Liver (tissue), 9 donors: ENCODE results near the gene DUSP9. TPM values are rescaled to one million over a fixed set of nuclear protein-coding genes. Genes with fewer than 3 reads are reported as not detected.

ENCODE experiments used
- DNase-seq: peaks from one replicate; pipeline ENCODE4 v3.0.0-alpha.2; 2017; ENCODE audit warnings: low spot score
- H3K27ac ChIP-seq, 2 donors: one replicate each; pipeline ENCODE4 v1.7.0; 2013; ENCODE audit warnings: inconsistent platforms in 2 of 2, low read length in 2 of 2, control low read depth in 1 of 2, low read depth in 1 of 2, mild to moderate bottlenecking in 1 of 2
- H3K27me3 ChIP-seq, 4 donors: one replicate each; pipeline versions ENCODE4 v1.6.1 to v1.7.0; 2013; ENCODE audit warnings: low read length in 3 of 4, inconsistent platforms in 1 of 4, mild to moderate bottlenecking in 1 of 4, moderate library complexity in 1 of 4; ENCODE audit not compliant: control insufficient read depth in 4 of 4, insufficient read depth in 4 of 4
- H3K36me3 ChIP-seq, 4 donors: one replicate each; pipeline versions ENCODE4 v1.6.1 to v1.7.0; 2013; ENCODE audit warnings: low read length in 3 of 4, mild to moderate bottlenecking in 3 of 4, low read depth in 1 of 4, moderate library complexity in 1 of 4; ENCODE audit not compliant: control insufficient read depth in 4 of 4, insufficient read depth in 3 of 4
- H3K4me1 ChIP-seq, 4 donors: one replicate each; pipeline versions ENCODE4 v1.6.1 to v1.7.0; 2013; ENCODE audit warnings: low read length in 3 of 4, mild to moderate bottlenecking in 3 of 4, moderate library complexity in 1 of 4; ENCODE audit not compliant: control insufficient read depth in 4 of 4, insufficient read depth in 4 of 4
- H3K4me3 ChIP-seq, 3 donors: one replicate each; pipeline versions ENCODE4 v1.6.1 to v1.7.0; 2013; ENCODE audit warnings: low read length in 3 of 3, control low read depth in 1 of 3, low read depth in 1 of 3, mild to moderate bottlenecking in 1 of 3
- H3K9ac ChIP-seq, 2 donors: one replicate each; pipeline ENCODE4 v1.7.0; 2013; ENCODE audit warnings: low read length in 2 of 2, mild to moderate bottlenecking in 2 of 2, moderate library complexity in 2 of 2, control low read depth in 1 of 2, low read depth in 1 of 2
- H3K9me3 ChIP-seq, 4 donors: one replicate each; pipeline versions ENCODE4 v1.6.1 to v1.7.0; 2013; ENCODE audit warnings: low read length in 3 of 4; ENCODE audit not compliant: control insufficient read depth in 4 of 4
- EGR1 ChIP-seq, 2 donors: IDR thresholded peaks; 2 replicates each; pipeline ENCODE4 v1.6.1; 2016 to 2018; ENCODE audit warnings: antibody characterized with exemption in 2 of 2, low read depth in 2 of 2
- FOXA1 ChIP-seq: IDR thresholded peaks from 2 replicates; pipeline ENCODE4 v1.6.1; 2016; ENCODE audit warnings: antibody characterized with exemption
- FOXA2 ChIP-seq: IDR thresholded peaks from 2 replicates; pipeline ENCODE4 v1.6.1; 2016; ENCODE audit warnings: antibody characterized with exemption
- GABPA ChIP-seq, 2 donors: IDR thresholded peaks in 1 of 2; conservative IDR thresholded peaks in 1 of 2; 2 replicates each; pipeline ENCODE4 v1.6.1; 2016; ENCODE audit warnings: antibody characterized with exemption in 2 of 2, mild to moderate bottlenecking in 1 of 2, moderate library complexity in 1 of 2
- HNF4A ChIP-seq, 2 donors: conservative IDR thresholded peaks; 2 replicates each; pipeline ENCODE4 v1.6.1; 2016; ENCODE audit warnings: antibody characterized with exemption in 2 of 2, mild to moderate bottlenecking in 2 of 2
- HNF4G ChIP-seq: IDR thresholded peaks from 2 replicates; pipeline ENCODE4 v1.6.1; 2016; ENCODE audit warnings: antibody characterized with exemption
- NR2F2 ChIP-seq: IDR thresholded peaks from 2 replicates; pipeline ENCODE4 v1.6.1; 2016; ENCODE audit warnings: antibody characterized with exemption
- RAD21 ChIP-seq, 2 donors: IDR thresholded peaks; 2 replicates each; pipeline ENCODE4 v1.6.1; 2016; ENCODE audit warnings: antibody characterized with exemption in 2 of 2, mild to moderate bottlenecking in 2 of 2
- RXRA ChIP-seq, 2 donors: IDR thresholded peaks; 2 replicates each; pipeline ENCODE4 v1.6.1; 2017 to 2018; ENCODE audit warnings: antibody characterized with exemption in 2 of 2, mild to moderate bottlenecking in 1 of 2
- SP1 ChIP-seq: IDR thresholded peaks from 2 replicates; pipeline ENCODE4 v1.6.1; 2018; ENCODE audit warnings: antibody characterized with exemption, mild to moderate bottlenecking
- TAF1 ChIP-seq: conservative IDR thresholded peaks from 2 replicates; pipeline ENCODE4 v1.6.1; 2016; ENCODE audit warnings: antibody characterized with exemption, mild to moderate bottlenecking
- YY1 ChIP-seq: IDR thresholded peaks from 2 replicates; pipeline ENCODE4 v1.6.1; 2016; ENCODE audit warnings: antibody characterized with exemption, mild to moderate bottlenecking
- WGBS: extraction: QIAGEN DNeasy Blood & Tissue Kit; methylation state at CpG from one replicate; pipeline ENCODE4 v1.1.7; 2013; 5-methylcytosine and 5-hydroxymethylcytosine counted together
- polyA plus RNA-seq, 2 donors: library from polyadenylated mRNA; stranded (reverse) in 1 of 2; unstranded in 1 of 2; fragments of 200-250 nt in 1 of 2; fragments of >200 nt in 1 of 2; fragmentation: Nextera tagmentation in 1 of 2; extraction: Ambion mirVana in 1 of 2; gene quantifications; one replicate each; pipeline versions ENCODE4 v1.2.1 to v1.2.3, GENCODE V29; 2013 to 2015
- total RNA-seq, 2 donors: library from RNA; depleted of rRNA; stranded (reverse); fragments of >200 nt; gene quantifications; one replicate each; pipeline ENCODE4 v1.2.3, GENCODE V29; 2014
- TF ChIP-seq, protein P1 (sequence below): IDR thresholded peaks from 2 replicates; pipeline ENCODE4 v1.6.1; 2016; ENCODE audit warnings: antibody characterized with exemption, mild to moderate bottlenecking
- TF ChIP-seq, protein P2 (sequence below): IDR thresholded peaks from 2 replicates; pipeline ENCODE4 v1.6.1; 2016; ENCODE audit warnings: antibody characterized with exemption
- TF ChIP-seq, protein P3 (sequence below): fragments of 150-350 bp; IDR thresholded peaks from 2 replicates; pipeline ENCODE4 v1.5.1; 2017; ENCODE audit warnings: improper control_type of control experiment, low read depth, low read length; ENCODE audit not compliant: missing input control
- TF ChIP-seq, protein P4 (sequence below): IDR thresholded peaks from 2 replicates; pipeline ENCODE4 v1.6.1; 2016; ENCODE audit warnings: antibody characterized with exemption
- TF ChIP-seq, protein P5 (sequence below): IDR thresholded peaks from 2 replicates; pipeline ENCODE4 v1.6.1; 2016; ENCODE audit warnings: antibody characterized with exemption
- donor health status: healthy.
- donor health status: healthy.
- donor health status: healthy.
- donor health status: healthy.
- donor health status: healthy.

Gene DUSP9
- total and polyA plus RNA-seq, 4 donors = 0.42 to 164 (median 1.4) TPM

DNA sequence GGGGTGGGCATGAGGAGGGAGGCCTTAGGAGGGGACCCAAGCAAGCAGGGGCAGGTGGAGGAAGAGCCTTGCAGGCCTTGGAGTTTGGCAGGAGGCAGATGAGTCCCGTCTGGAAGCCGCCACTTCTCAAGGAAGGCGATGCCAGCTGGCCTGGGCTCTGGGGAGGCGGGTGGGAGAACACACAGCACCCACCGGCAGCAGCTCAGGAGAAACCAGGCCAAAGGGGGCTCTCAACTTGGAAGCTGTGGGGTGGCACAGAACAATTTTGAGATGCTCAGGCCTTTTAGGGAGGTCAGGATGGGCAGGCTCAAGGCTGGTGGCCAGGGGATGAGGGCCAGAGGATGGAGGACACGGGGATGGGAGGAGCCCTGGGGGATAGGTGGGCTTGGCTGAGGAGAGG, 11.6 kb upstream of the DUSP9 start:
- 81% methylated on average over 6 of the region's 6 CpGs for WGBS
- no peaks in the 10 kb centered on the region for H3K9me3 ChIP-seq
- no peak for DNase-seq

More for the DNA sequence above, 11.6 kb upstream of the DUSP9 start:
- no peaks in the 10 kb centered on the region for H3K4me1 ChIP-seq
- no peaks in the 10 kb centered on the region for H3K27me3 ChIP-seq
- TF ChIP-seq RAD21 (IDR thresholded peaks at IDR 0.05) (no peak), NR2F2 (no peak), EGR1 (IDR thresholded peaks at IDR 0.05; ENCODE audit: low read depth in 2 of 2) (no peak), FOXA2 (no peak), GABPA (IDR thresholded peaks at IDR 0.05 in 1 of 2, conservative IDR thresholded peaks at IDR 0.05 in 1 of 2) (no peak), HNF4G (no peak), SP1 (no peak), RXRA (IDR thresholded peaks at IDR 0.05) (no peak), HNF4A (conservative IDR thresholded peaks at IDR 0.05) (no peak), YY1 (no peak), TAF1 (no peak), FOXA1 (no peak)
- TF ChIP-seq, protein P1, sequence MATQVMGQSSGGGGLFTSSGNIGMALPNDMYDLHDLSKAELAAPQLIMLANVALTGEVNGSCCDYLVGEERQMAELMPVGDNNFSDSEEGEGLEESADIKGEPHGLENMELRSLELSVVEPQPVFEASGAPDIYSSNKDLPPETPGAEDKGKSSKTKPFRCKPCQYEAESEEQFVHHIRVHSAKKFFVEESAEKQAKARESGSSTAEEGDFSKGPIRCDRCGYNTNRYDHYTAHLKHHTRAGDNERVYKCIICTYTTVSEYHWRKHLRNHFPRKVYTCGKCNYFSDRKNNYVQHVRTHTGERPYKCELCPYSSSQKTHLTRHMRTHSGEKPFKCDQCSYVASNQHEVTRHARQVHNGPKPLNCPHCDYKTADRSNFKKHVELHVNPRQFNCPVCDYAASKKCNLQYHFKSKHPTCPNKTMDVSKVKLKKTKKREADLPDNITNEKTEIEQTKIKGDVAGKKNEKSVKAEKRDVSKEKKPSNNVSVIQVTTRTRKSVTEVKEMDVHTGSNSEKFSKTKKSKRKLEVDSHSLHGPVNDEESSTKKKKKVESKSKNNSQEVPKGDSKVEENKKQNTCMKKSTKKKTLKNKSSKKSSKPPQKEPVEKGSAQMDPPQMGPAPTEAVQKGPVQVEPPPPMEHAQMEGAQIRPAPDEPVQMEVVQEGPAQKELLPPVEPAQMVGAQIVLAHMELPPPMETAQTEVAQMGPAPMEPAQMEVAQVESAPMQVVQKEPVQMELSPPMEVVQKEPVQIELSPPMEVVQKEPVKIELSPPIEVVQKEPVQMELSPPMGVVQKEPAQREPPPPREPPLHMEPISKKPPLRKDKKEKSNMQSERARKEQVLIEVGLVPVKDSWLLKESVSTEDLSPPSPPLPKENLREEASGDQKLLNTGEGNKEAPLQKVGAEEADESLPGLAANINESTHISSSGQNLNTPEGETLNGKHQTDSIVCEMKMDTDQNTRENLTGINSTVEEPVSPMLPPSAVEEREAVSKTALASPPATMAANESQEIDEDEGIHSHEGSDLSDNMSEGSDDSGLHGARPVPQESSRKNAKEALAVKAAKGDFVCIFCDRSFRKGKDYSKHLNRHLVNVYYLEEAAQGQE = no peak
- TF ChIP-seq, protein P2, sequence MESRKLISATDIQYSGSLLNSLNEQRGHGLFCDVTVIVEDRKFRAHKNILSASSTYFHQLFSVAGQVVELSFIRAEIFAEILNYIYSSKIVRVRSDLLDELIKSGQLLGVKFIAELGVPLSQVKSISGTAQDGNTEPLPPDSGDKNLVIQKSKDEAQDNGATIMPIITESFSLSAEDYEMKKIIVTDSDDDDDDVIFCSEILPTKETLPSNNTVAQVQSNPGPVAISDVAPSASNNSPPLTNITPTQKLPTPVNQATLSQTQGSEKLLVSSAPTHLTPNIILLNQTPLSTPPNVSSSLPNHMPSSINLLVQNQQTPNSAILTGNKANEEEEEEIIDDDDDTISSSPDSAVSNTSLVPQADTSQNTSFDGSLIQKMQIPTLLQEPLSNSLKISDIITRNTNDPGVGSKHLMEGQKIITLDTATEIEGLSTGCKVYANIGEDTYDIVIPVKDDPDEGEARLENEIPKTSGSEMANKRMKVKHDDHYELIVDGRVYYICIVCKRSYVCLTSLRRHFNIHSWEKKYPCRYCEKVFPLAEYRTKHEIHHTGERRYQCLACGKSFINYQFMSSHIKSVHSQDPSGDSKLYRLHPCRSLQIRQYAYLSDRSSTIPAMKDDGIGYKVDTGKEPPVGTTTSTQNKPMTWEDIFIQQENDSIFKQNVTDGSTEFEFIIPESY = no peak
- TF ChIP-seq, protein P3, sequence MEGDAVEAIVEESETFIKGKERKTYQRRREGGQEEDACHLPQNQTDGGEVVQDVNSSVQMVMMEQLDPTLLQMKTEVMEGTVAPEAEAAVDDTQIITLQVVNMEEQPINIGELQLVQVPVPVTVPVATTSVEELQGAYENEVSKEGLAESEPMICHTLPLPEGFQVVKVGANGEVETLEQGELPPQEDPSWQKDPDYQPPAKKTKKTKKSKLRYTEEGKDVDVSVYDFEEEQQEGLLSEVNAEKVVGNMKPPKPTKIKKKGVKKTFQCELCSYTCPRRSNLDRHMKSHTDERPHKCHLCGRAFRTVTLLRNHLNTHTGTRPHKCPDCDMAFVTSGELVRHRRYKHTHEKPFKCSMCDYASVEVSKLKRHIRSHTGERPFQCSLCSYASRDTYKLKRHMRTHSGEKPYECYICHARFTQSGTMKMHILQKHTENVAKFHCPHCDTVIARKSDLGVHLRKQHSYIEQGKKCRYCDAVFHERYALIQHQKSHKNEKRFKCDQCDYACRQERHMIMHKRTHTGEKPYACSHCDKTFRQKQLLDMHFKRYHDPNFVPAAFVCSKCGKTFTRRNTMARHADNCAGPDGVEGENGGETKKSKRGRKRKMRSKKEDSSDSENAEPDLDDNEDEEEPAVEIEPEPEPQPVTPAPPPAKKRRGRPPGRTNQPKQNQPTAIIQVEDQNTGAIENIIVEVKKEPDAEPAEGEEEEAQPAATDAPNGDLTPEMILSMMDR = no peak
- TF ChIP-seq, protein P4, sequence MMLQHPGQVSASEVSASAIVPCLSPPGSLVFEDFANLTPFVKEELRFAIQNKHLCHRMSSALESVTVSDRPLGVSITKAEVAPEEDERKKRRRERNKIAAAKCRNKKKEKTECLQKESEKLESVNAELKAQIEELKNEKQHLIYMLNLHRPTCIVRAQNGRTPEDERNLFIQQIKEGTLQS = no peak
- TF ChIP-seq, protein P5, sequence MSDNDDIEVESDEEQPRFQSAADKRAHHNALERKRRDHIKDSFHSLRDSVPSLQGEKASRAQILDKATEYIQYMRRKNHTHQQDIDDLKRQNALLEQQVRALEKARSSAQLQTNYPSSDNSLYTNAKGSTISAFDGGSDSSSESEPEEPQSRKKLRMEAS = no peak
- H3K4me3 ChIP-seq = no peak overlapping the region
- no peak overlapping the region for H3K9ac ChIP-seq
- H3K27ac ChIP-seq = no peak overlapping the region
- H3K36me3 ChIP-seq = no peaks in the 10 kb centered on the region
